ENCODE measurements around the gene PPP1R12C.

PPP1R12C gene

DNA sequence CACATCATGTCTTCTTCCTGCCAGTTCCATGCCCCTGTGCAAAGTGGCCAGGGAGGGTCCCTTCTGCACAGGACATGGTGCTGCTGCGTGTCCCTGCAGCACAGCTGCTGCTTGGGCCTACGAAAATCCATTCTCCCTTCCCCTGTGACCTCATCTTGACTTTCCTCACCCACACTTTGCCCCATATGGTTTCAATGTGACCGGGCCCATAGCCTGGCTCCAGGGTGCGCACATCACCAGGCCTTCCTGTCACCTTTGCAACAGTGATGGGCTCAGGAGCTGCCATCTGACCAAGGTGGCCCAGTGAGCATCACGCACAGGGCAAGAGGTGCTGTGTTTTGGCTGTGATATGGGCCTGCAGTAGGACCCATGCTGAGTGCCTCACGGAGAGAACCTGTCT, 10.8 kb downstream of the PPP1R12C start:
- no peak overlapping the region for H2AFZ ChIP-seq (ENCODE audit: low read length)
- no peaks in the 10 kb centered on the region for H3F3A ChIP-seq (ENCODE audit: insufficient read depth, low read length)
- H4K20me1 ChIP-seq (ENCODE audit: insufficient read depth, low read length), result no peaks in the 10 kb centered on the region
- no peak overlapping the region for H3K9ac ChIP-seq (ENCODE audit: low read length)
- no peaks in the 10 kb centered on the region for H3K27me3 ChIP-seq (ENCODE audit: insufficient read depth, low read length)
- H3K79me2 ChIP-seq (ENCODE audit: insufficient read depth, low read length), result no peaks in the 10 kb centered on the region
- H3K9me2 ChIP-seq (ENCODE audit: low read depth, low read length), result no peaks in the 10 kb centered on the region
- peaks cover 4% of the 10 kb centered on the region; the same call in 1 of the 2 replicates for H3K9me3 ChIP-seq (ENCODE audit: low read length)
- peaks cover 34% of the 10 kb centered on the region for H3K36me3 ChIP-seq (ENCODE audit: insufficient read depth, low read length)
- H3K4me2 ChIP-seq (ENCODE audit: low read length), result no peak overlapping the region
- H3K4me1 ChIP-seq (ENCODE audit: insufficient read depth, low read length, severe bottlenecking), result no peaks in the 10 kb centered on the region
- H3K27ac ChIP-seq (ENCODE audit: low read depth, low read length, poor library complexity, severe bottlenecking), result no peak overlapping the region
- H3K4me3 ChIP-seq (ENCODE audit: low read depth, low read length, poor library complexity, severe bottlenecking), result no peak overlapping the region
- TF ChIP-seq, protein P1, sequence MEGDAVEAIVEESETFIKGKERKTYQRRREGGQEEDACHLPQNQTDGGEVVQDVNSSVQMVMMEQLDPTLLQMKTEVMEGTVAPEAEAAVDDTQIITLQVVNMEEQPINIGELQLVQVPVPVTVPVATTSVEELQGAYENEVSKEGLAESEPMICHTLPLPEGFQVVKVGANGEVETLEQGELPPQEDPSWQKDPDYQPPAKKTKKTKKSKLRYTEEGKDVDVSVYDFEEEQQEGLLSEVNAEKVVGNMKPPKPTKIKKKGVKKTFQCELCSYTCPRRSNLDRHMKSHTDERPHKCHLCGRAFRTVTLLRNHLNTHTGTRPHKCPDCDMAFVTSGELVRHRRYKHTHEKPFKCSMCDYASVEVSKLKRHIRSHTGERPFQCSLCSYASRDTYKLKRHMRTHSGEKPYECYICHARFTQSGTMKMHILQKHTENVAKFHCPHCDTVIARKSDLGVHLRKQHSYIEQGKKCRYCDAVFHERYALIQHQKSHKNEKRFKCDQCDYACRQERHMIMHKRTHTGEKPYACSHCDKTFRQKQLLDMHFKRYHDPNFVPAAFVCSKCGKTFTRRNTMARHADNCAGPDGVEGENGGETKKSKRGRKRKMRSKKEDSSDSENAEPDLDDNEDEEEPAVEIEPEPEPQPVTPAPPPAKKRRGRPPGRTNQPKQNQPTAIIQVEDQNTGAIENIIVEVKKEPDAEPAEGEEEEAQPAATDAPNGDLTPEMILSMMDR (IDR thresholded peaks at IDR 0.05; ENCODE audit: low read length), result no peak
- TF ChIP-seq EZH2 (IDR thresholded peaks at IDR 0.05; ENCODE audit: borderline replicate concordance, low read length), result no peak

DNA sequence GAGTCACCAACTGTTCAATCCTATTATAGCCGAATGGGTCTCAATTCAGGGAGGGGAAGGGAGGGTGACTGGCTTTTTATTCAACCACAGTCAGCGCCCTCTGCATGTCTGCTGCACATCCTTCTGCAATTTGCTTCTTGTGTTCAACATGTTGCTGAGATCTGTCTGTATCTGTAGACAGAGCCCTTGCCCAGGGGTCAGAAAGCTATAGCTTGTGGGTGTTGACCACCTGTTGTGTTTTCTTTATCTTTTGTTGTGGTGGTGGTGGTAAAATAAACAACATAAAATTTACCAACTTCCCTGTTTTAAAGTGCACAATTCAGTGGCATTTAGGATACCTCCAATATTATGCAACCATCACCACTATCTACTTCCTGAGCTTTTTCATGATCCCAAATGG, 12.2 kb downstream of the PPP1R12C start:
- Histone ChIP-seq H3K9me2 (ENCODE audit: low read depth, low read length) (no peaks in the 10 kb centered on the region), H3K4me3 (ENCODE audit: low read depth, low read length, poor library complexity, severe bottlenecking) (no peak overlapping the region), H3K4me2 (ENCODE audit: low read length) (no peak overlapping the region), H3F3A (ENCODE audit: insufficient read depth, low read length) (no peaks in the 10 kb centered on the region), H3K9ac (ENCODE audit: low read length) (no peak overlapping the region), H3K9me3 (ENCODE audit: low read length) (peaks cover 4% of the 10 kb centered on the region; the same call in 1 of the 2 replicates), H2AFZ (ENCODE audit: low read length) (no peak overlapping the region), H3K27ac (ENCODE audit: low read depth, low read length, poor library complexity, severe bottlenecking) (no peak overlapping the region), H3K36me3 (ENCODE audit: insufficient read depth, low read length) (peaks cover 37% of the 10 kb centered on the region), H3K27me3 (ENCODE audit: insufficient read depth, low read length) (no peaks in the 10 kb centered on the region), H4K20me1 (ENCODE audit: insufficient read depth, low read length) (no peaks in the 10 kb centered on the region), H3K79me2 (ENCODE audit: insufficient read depth, low read length) (no peaks in the 10 kb centered on the region), H3K4me1 (ENCODE audit: insufficient read depth, low read length, severe bottlenecking) (no peaks in the 10 kb centered on the region)
- TF ChIP-seq, protein P1 (IDR thresholded peaks at IDR 0.05; ENCODE audit: low read length), result no peak
- no peak for TF ChIP-seq EZH2 (IDR thresholded peaks at IDR 0.05; ENCODE audit: borderline replicate concordance, low read length)

- Histone ChIP-seq H3K27me3 (ENCODE audit: insufficient read depth, low read length) (no peaks in the 10 kb centered on the region), H4K20me1 (ENCODE audit: insufficient read depth, low read length) (no peaks in the 10 kb centered on the region), H3K9ac (ENCODE audit: low read length) (no peak overlapping the region), H3F3A (ENCODE audit: insufficient read depth, low read length) (no peaks in the 10 kb centered on the region), H3K4me1 (ENCODE audit: insufficient read depth, low read length, severe bottlenecking) (peaks cover 5% of the 10 kb centered on the region), H3K9me3 (ENCODE audit: low read length) (peaks cover 4% of the 10 kb centered on the region; the same call in 1 of the 2 replicates), H3K79me2 (ENCODE audit: insufficient read depth, low read length) (no peaks in the 10 kb centered on the region), H3K9me2 (ENCODE audit: low read depth, low read length) (no peaks in the 10 kb centered on the region), H2AFZ (ENCODE audit: low read length) (no peak overlapping the region), H3K4me3 (ENCODE audit: low read depth, low read length, poor library complexity, severe bottlenecking) (no peak overlapping the region), H3K27ac (ENCODE audit: low read depth, low read length, poor library complexity, severe bottlenecking) (no peak overlapping the region), H3K4me2 (ENCODE audit: low read length) (no peak overlapping the region), H3K36me3 (ENCODE audit: insufficient read depth, low read length) (peaks cover 19% of the 10 kb centered on the region)
- TF ChIP-seq, protein P1 (IDR thresholded peaks at IDR 0.05; ENCODE audit: low read length), result no peak
- no peak for TF ChIP-seq EZH2 (IDR thresholded peaks at IDR 0.05; ENCODE audit: borderline replicate concordance, low read length)
Observed at GRCh38 chr19:55103190-55103589, 14.2 kb downstream of the PPP1R12C start.

All from OCI-LY1 (cell line).